COLO668 (cell line): ENCODE results near the gene NSUN7.

ENCODE experiments used
- DNase-seq: peaks from one replicate; lab custom pipeline; 2025; ENCODE audit not compliant: unreplicated experiment; lab: John Stamatoyannopoulos, UW

NSUN7 gene

DNA sequence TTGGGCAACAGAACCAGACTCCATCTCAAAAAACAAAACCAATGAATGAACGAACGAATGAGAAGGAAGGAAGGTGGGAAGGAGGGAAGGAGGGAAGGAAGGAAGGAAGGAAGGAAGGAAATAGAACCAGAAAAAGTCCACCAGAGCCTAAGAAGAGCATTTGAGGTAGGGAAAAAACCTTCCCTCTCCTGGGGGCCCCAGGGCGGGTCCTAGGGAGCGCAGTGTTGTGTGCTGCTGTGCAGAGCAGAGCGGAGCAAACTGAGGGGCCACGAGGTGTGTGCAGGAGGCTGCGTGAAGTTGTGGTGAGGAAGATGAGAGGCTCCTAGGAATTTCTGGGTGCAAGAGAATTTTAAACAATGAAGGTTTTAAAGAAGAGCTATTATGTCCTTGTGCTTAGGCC is 16.0 kb upstream of the NSUN7 start:
- DNase-seq, result no peak

DNA sequence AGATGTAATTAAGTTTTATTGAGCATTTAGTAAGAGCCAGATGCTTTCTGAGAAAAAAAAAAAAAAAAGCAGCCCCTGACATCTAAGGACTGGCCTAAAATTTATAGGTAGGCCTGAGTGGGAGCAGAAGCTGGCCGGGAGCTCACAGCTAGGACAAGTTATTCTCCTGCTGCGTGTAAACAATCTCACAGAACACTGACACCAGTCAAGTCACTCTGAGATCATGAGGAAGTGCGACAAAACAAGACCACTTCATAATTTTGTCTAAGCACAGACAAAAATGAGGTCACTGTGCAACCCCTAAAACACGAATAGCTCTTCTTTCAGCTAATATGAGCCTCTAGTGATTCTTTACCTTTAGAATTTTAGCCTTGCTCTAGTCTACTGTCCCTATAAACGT is 15.3 kb upstream of the NSUN7 start:
- no peak for DNase-seq

- no peak for DNase-seq
These were observed 12.8 kb upstream of the NSUN7 start for GRCh38 chr4:40736910-40737309.

- DNase-seq, result no peak
These were observed 11.9 kb upstream of the NSUN7 start for GRCh38 chr4:40737879-40738278.

DNA sequence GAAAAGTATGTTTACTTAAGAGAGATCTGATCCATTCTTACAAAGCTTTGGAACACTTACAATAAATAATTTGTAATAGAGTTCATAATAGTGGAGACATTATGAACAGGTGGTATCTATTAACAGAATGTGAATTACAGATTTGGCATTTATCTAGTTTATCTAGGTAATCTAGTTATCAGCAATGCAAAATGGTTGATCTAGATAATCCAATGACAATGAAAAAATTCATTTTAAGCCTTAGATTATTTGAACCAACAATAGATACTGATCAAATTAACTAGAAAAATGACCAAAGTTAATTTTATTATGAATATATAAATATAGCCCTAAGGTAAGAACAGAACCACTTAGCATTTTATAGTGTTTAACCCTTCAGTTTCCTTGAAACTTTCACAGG is 10.4 kb upstream of the NSUN7 start:
- no peak for DNase-seq

DNA sequence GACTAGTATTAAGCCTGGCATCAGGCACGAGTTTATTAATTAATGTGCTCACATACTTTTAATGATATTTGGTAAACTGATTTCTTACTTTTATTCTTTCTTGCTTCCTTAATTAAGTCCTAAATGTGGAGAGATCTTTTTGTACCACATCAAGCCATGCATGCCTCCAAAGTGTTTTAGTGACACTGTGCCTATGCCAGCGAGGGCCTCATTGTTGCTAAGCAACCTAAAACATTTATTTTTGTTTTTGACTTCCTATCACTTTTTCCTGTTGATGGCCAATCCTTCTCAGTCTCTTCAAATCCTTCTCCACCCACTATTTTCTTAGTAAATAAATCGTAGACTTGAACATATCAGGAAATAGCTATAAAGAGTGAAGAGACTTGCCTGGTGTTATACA is 5.5 kb upstream of the NSUN7 start:
- DNase-seq, result no peak

DNA sequence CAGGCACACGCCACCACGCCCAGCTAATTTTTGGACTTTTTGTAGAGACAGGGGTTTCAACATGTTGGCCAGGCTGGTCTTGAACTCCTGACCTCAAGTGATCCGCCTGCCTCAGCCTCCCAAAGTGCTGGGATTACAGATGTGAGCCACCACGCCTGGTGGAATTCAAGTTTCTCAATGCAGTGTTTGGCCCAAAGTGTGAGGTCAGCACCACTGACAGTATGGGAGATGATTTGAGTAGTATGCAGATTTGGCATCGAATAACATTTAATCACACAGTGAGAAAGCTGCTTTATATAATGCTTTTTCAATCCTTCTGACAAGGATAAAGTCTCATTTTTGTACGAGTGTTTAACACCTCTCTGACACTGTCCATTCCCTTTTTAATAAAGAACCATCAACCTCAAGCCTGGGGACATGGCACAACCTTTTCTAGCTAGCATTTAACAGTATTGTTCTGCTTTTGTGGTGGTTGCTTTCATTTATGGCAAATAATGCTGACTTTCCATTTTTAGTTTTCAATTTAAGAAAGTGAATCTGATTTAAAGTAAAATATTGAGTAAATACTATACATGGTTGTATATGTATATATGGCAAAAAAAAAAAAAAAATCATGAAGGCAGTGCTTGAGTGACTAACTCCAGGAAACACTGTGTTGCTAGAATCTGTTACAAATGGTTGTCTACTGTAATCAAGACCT is 4.3 kb upstream of the NSUN7 start:
- DNase-seq, result no peak

DNA sequence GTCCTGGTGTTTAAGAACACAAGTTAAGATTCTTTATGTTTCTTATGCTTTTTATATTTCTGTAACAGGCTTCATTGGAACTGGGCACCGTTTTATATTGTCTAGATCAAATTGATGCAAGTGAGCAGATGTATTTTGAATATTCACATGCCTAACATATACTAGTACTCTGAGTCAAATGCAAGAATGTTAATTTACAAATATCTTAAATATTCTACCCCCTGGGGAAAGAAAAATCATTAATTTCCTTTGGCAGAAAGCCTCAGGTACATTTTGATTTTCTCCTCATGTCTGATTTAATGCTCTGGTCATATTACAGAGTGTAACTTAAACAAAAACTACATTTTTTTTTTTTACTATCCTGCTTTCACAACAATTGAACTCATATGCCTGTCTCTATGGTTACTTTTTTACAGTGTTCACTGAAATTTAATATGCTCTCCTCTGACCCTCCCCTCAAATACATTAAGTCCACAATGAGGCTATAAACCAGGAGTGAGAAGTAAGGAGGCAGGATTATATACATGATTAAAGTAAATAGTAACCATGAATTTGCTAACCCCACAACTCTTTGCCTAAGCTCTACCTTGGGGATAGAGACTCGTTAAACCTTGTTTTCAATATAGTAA is 2.4 kb upstream of the NSUN7 start:
- no peak for DNase-seq

DNA sequence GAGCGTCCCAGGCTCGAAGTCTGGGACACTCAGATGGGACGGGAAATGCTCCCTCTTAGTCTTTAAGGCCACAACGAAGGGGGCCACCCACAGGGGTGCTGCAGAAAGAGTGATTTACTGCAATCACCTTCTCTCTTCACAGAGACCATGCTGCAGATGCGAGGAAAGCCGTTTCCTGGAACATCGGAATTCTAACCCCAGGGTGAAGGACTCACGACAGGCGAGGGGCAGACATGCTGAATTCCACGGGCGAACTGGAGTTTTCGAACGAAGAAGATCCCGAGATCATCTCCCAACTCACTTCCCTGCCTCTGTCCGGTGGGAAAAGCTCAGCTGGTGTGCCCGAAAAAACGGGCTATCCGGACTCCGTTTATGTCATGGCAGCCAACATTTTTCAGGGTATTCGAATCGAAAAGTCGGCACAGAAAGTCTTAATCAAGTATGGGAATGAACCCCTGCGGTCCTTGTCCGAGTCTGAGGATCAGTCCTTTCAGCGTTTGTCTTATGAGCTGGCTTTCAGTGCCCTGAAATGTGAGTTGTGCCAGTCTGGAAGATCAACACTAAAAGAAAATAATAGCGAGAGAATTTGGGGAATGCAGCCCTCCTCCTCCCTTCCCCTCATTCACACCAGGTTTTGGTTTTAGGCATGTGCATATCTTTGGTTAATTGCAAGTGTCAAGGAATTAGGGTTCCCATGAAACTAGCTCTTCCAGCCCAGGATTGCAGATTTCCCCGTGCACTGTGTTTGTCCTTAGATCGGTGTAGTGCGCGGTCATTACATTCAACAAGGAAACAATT is 905 bp downstream of the NSUN7 start:
- DNase-seq, result peak; percentile 34

GRCh38 chr4:40755616-40756015 is 5.9 kb downstream of the NSUN7 start:
- DNase-seq, result no peak

DNA sequence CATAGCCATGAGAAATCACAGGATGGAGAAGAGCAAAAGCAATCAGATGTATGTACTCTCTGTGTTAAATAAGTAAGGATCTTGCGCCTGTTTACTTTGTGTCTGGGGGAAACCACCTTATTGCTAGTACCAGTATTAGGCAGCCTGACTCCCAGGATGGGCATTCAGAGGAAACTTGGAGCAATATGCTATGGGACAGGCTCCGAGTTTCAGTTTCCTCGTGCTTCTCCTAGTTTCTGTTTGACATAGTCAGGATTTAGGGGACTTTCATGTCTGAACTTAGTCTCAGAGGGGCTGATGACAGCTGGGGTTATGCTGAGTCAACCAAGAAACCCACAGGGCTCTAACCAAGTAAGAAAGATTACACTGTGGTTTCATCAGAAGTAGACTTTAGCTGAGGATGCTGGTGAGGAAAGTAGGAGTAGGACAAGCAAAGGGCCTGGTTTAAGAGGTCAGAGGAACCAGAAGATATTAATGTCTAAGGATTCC is 13.5 kb downstream of the NSUN7 start:
- DNase-seq, result no peak

DNA sequence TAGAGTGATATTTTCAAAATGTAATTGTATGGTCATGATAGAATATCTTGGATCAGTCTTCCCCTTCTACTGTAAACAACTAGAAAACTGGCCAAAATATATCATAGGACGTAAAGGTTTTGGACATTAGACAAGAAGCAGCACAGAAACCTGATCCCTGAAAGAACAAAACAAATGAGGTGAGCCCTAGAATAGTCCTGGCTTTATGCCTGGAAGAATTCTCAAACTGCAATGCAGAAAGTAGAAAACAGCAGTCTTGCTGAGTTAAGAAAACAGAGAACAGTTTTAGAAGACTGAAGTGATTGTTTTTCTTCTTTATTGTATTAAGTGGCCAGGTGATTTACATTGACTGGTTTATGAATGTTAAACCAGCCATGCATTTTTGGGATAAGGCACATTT is 19.5 kb downstream of the NSUN7 start:
- no peak for DNase-seq

DNA sequence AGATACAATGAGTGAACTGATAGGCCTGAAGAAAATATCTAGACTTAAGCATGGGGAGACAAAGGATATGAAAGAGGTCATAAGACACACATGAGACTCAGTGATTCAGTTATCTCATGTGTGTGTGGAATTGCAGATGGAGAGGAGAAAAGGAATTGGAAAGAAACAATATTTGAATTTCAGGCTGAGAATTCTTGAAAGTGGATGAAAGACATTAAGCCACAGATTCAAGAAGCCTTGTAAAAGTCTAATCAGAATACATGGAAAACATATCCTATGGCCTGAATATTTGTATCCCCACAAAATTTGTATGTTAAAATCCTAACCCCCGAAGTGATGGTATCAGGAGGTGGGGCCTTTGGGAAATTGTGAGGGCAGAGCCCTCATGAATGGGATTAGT is 28.3 kb downstream of the NSUN7 start:
- no peak for DNase-seq

- no peak for DNase-seq
These were observed 33.1 kb downstream of the NSUN7 start for GRCh38 chr4:40782876-40783275.

DNA sequence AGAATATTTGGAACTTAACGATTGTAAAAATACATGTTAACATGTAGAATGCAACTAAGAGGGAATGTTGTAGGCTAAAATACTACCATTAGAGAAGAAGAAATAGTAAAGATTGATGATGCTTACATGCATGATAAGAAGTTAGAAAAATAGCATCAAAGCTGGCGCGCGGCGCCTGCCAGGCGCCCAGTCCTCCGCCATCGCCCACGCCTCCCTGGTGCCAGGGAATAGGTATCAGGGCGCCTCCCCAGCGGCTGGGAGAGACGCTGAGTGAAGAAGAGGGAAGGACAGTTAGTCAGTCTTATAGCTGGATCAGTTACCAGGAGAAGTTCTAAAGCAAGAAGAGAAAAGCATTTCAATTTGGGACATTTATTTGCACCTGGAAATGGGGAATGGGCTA is 36.0 kb downstream of the NSUN7 start:
- DNase-seq, result no peak

- DNase-seq, result no peak
These were observed 38.6 kb downstream of the NSUN7 start for GRCh38 chr4:40788331-40788730.

- no peak for DNase-seq
These were observed 39.3 kb downstream of the NSUN7 start for GRCh38 chr4:40789031-40789430.

GRCh38 chr4:40789771-40790170 is 40.0 kb downstream of the NSUN7 start:
- no peak for DNase-seq

DNA sequence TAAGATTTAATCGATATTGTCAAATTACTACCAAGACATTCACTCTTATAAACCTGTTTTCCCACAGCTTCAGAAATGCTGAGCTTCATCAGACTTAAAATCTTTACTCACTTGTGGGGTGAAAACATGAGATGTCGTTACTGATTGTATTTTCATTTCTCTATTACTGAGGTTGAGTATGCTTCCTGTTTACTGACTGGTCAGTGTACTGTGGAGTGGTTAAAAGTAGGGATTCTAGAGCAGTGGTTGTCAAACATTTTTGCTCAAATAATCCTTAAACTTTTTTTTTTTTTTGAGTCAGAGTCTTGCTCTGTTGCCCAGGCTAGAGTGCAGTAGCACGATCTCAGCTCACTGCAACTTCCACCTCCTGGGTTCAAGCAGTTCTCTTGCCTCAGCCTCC is 50.3 kb downstream of the NSUN7 start:
- no peak for DNase-seq

GRCh38 chr4:40804598-40804997 is 54.8 kb downstream of the NSUN7 start:
- no peak for DNase-seq

GRCh38 chr4:40808926-40809457 is 59.2 kb downstream of the NSUN7 start:
- DNase-seq, result no peak

- DNase-seq, result no peak
These were observed 62.2 kb downstream of the NSUN7 start for GRCh38 chr4:40811956-40812355.
